GM12865 (cell line): ENCODE results near the gene TNRC6C.

Source experiments
- DNase-seq: peaks from one replicate; pipeline ENCODE4 v3.0.0; 2010; ENCODE audit warnings: low read depth
- H3K4me3 ChIP-seq: 2 replicates; pipeline ENCODE4 v1.5.1; 2011; ENCODE audit warnings: mild to moderate bottlenecking, low read depth, low read length, control low read depth
- CTCF ChIP-seq: IDR thresholded peaks from 2 replicates; pipeline ENCODE4 v1.5.1; 2011; ENCODE audit warnings: low read length, control low read depth, low read depth, inconsistent platforms; ENCODE audit not compliant: insufficient read depth; ENCODE audit errors: missing control alignments

Gene TNRC6C

GRCh38 chr17:77942112-77942988, 16.2 kb upstream of the TNRC6C start:
- no peak for TF ChIP-seq CTCF
- no peak overlapping the region for H3K4me3 ChIP-seq
- no peak for DNase-seq

- no peak for DNase-seq
- no peak overlapping the region for H3K4me3 ChIP-seq
Measured at GRCh38 chr17:77943971-77944370, 14.5 kb upstream of the TNRC6C start.

GRCh38 chr17:77944390-77945222, 13.9 kb upstream of the TNRC6C start:
- H3K4me3 ChIP-seq: no peak overlapping the region
- no peak for TF ChIP-seq CTCF
- DNase-seq: no peak

More at GRCh38 chr17:77943971-77944370, 14.5 kb upstream of the TNRC6C start:
- TF ChIP-seq CTCF: no peak

- TF ChIP-seq CTCF: no peak
- H3K4me3 ChIP-seq: no peak overlapping the region
- DNase-seq: no peak
Measured at GRCh38 chr17:77946900-77947645, 11.4 kb upstream of the TNRC6C start.

GRCh38 chr17:77948690-77949114, 9.8 kb upstream of the TNRC6C start:
- DNase-seq: no peak
- TF ChIP-seq CTCF: no peak
- H3K4me3 ChIP-seq: no peak overlapping the region

GRCh38 chr17:77951123-77951522, 7.4 kb upstream of the TNRC6C start:
- H3K4me3 ChIP-seq: no peak overlapping the region
- no peak for TF ChIP-seq CTCF
- DNase-seq: no peak
